NB4 (cell line): ENCODE data around the gene PURB.
A peak's percentile ranks its signal among the peaks of the same experiment; 100 is the strongest.

Experiments
- MYC ChIP-seq: IDR thresholded peaks from 2 replicates; pipeline ENCODE4 v1.6.1; 2011; ENCODE audit warnings: low read depth, low read length
- POLR2A ChIP-seq: IDR thresholded peaks from 2 replicates; pipeline ENCODE4 v1.6.1; 2011; ENCODE audit warnings: mild to moderate bottlenecking; ENCODE audit not compliant: insufficient read length; ENCODE audit errors: extremely low read depth
- TF ChIP-seq, protein P1 (sequence below): IDR thresholded peaks from one replicate; pipeline ENCODE4 v1.5.1; 2012; ENCODE audit warnings: low read depth, low read length
- TF ChIP-seq, protein P2 (sequence below): IDR thresholded peaks from 2 replicates; pipeline ENCODE4 v1.6.1; 2011; ENCODE audit warnings: low read depth, low read length

DNA sequence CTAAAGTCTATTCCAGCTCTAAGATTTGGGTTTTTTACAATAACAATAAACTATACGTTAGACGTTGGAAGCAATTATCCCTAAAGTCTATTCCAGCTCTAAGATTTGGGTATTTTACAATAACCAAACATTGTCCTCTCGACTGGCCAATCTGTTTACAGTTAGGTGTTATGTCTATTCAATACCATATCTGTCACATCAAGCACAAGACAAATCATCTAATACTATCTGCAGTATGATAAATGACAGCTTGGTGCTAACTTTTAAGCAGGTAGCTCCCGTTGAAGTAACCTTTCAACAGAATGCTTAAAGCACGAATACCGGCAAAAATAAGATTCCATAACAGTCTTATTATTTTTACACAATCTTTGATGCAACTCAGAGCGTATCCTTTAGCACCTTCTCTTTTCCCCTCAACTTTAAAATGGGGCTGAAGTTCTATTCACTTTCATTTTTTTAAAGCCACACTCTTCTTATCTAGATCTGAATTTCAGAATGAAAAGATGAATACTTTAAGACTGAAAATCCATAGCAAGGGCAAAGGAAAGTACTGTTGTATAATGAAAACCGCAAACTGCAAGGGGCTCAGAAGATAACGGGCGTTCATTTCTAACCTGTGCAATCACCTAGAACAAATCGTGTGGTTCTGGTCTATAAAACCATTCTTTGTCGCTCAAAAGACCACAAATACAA, 38.4 kb downstream of the PURB start:
- TF ChIP-seq, protein P1, sequence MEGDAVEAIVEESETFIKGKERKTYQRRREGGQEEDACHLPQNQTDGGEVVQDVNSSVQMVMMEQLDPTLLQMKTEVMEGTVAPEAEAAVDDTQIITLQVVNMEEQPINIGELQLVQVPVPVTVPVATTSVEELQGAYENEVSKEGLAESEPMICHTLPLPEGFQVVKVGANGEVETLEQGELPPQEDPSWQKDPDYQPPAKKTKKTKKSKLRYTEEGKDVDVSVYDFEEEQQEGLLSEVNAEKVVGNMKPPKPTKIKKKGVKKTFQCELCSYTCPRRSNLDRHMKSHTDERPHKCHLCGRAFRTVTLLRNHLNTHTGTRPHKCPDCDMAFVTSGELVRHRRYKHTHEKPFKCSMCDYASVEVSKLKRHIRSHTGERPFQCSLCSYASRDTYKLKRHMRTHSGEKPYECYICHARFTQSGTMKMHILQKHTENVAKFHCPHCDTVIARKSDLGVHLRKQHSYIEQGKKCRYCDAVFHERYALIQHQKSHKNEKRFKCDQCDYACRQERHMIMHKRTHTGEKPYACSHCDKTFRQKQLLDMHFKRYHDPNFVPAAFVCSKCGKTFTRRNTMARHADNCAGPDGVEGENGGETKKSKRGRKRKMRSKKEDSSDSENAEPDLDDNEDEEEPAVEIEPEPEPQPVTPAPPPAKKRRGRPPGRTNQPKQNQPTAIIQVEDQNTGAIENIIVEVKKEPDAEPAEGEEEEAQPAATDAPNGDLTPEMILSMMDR, result no peak
- TF ChIP-seq POLR2A (no peak), MYC (0 out of 2 replicates have a peak, but pooled peaks have one; percentile 44)
- TF ChIP-seq, protein P2, sequence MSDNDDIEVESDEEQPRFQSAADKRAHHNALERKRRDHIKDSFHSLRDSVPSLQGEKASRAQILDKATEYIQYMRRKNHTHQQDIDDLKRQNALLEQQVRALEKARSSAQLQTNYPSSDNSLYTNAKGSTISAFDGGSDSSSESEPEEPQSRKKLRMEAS, result peak; percentile 40
